MM.1S (cell line): ENCODE results near the gene GPRIN2.

ENCODE experiments used
- DNase-seq: peaks from one replicate; pipeline ENCODE4 v3.0.0-alpha.2; 2015
- H2AFZ ChIP-seq: fragments of 300-600 bp; sonication (generic); 2 replicates; pipeline ENCODE4 v1.6.0; 2016; ENCODE audit warnings: antibody characterized with exemption, low read length
- H3F3A ChIP-seq: fragments of 300-600 bp; sonication (generic); 2 replicates; pipeline ENCODE4 v1.6.1; 2016; ENCODE audit warnings: mild to moderate bottlenecking, antibody characterized with exemption, low read length, moderate library complexity, mixed read lengths; ENCODE audit not compliant: insufficient read depth
- H3K27ac ChIP-seq: fragments of 300-600 bp; sonication (generic); 2 replicates; pipeline ENCODE4 v1.5.1; 2016; ENCODE audit warnings: mild to moderate bottlenecking, low read length
- H3K27me3 ChIP-seq: fragments of 300-600 bp; sonication (generic); replicated peaks from 2 replicates; pipeline ENCODE4 v1.6.0; 2016; ENCODE audit warnings: low read length; ENCODE audit not compliant: insufficient read depth
- H3K36me3 ChIP-seq: fragments of 300-600 bp; sonication (generic); replicated peaks from 2 replicates; pipeline ENCODE4 v1.6.1; 2016; ENCODE audit warnings: mild to moderate bottlenecking, low read length, mixed read lengths; ENCODE audit not compliant: insufficient read depth
- H3K4me1 ChIP-seq: fragments of 300-600 bp; sonication (generic); 2 replicates; pipeline ENCODE4 v1.6.1; 2016; ENCODE audit warnings: low read length, mixed read lengths
- H3K4me2 ChIP-seq: fragments of 300-600 bp; sonication (generic); 2 replicates; pipeline ENCODE4 v1.6.0; 2016; ENCODE audit warnings: low read depth, low read length
- H3K4me3 ChIP-seq: fragments of 300-600 bp; sonication (generic); 2 replicates; pipeline ENCODE4 v1.5.1; 2016; ENCODE audit warnings: low read length, mixed read lengths
- H3K79me2 ChIP-seq: fragments of 300-600 bp; sonication (generic); 2 replicates; pipeline ENCODE4 v1.6.1; 2016; ENCODE audit warnings: mixed run types, low read length, mixed read lengths
- H3K9ac ChIP-seq: fragments of 300-600 bp; sonication (generic); 2 replicates; pipeline ENCODE4 v1.6.1; 2016; ENCODE audit warnings: low read length, mixed read lengths
- H3K9me2 ChIP-seq: fragments of 300-600 bp; sonication (generic); replicated peaks from 2 replicates; pipeline ENCODE4 v1.6.1; 2016; ENCODE audit warnings: mild to moderate bottlenecking, low read length, mixed read lengths; ENCODE audit not compliant: insufficient read depth
- H3K9me3 ChIP-seq: fragments of 300-600 bp; sonication (generic); replicated peaks from 2 replicates; pipeline ENCODE4 v1.6.1; 2016; ENCODE audit warnings: mild to moderate bottlenecking, low read length, mixed read lengths; ENCODE audit not compliant: insufficient read depth
- H4K20me1 ChIP-seq: fragments of 300-600 bp; sonication (generic); 2 replicates; pipeline ENCODE4 v1.6.1; 2016; ENCODE audit warnings: mild to moderate bottlenecking, low read length, moderate library complexity, mixed read lengths; ENCODE audit not compliant: insufficient read depth
- EZH2 ChIP-seq: fragments of 300-600 bp; sonication (generic); optimal IDR thresholded peaks from 2 replicates; pipeline ENCODE3; 2017; ENCODE audit warnings: low read depth, mild to moderate bottlenecking, antibody characterized with exemption, low read length, mixed read lengths
- EZH2phosphoT487 ChIP-seq: fragments of 300-600 bp; sonication (generic); IDR thresholded peaks from 2 replicates; pipeline ENCODE4 v1.6.1; 2018; ENCODE audit warnings: antibody characterized with exemption, low read length
- TF ChIP-seq, protein P1 (sequence below): fragments of 300-600 bp; sonication (generic); IDR thresholded peaks from 2 replicates; pipeline ENCODE4 v1.5.1; 2016; ENCODE audit warnings: antibody characterized with exemption, low read length, mixed read lengths

Gene GPRIN2

GRCh38 chr10:46538717-46539426 is 17.6 kb downstream of the GPRIN2 start:
- no peaks in the 10 kb centered on the region for H3K4me1 ChIP-seq
- DNase-seq, result no peak
- H3K27ac ChIP-seq, result no peak overlapping the region
- no peak overlapping the region for H2AFZ ChIP-seq
- no peaks in the 10 kb centered on the region for H3F3A ChIP-seq
- H3K27me3 ChIP-seq, result no peaks in the 10 kb centered on the region
- H3K4me3 ChIP-seq, result no peak overlapping the region
- no peaks in the 10 kb centered on the region for H4K20me1 ChIP-seq
- H3K4me2 ChIP-seq, result no peak overlapping the region
- no peaks in the 10 kb centered on the region for H3K79me2 ChIP-seq
- H3K9me3 ChIP-seq, result no peaks in the 10 kb centered on the region
- no peaks in the 10 kb centered on the region for H3K9me2 ChIP-seq
- H3K9ac ChIP-seq, result no peak overlapping the region
- H3K36me3 ChIP-seq, result no peaks in the 10 kb centered on the region
- TF ChIP-seq, protein P1, sequence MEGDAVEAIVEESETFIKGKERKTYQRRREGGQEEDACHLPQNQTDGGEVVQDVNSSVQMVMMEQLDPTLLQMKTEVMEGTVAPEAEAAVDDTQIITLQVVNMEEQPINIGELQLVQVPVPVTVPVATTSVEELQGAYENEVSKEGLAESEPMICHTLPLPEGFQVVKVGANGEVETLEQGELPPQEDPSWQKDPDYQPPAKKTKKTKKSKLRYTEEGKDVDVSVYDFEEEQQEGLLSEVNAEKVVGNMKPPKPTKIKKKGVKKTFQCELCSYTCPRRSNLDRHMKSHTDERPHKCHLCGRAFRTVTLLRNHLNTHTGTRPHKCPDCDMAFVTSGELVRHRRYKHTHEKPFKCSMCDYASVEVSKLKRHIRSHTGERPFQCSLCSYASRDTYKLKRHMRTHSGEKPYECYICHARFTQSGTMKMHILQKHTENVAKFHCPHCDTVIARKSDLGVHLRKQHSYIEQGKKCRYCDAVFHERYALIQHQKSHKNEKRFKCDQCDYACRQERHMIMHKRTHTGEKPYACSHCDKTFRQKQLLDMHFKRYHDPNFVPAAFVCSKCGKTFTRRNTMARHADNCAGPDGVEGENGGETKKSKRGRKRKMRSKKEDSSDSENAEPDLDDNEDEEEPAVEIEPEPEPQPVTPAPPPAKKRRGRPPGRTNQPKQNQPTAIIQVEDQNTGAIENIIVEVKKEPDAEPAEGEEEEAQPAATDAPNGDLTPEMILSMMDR, result no peak
- TF ChIP-seq EZH2phosphoT487, result no peak
- no peak for TF ChIP-seq EZH2

GRCh38 chr10:46538155-46538554 is 18.3 kb downstream of the GPRIN2 start:
- H3K27me3 ChIP-seq, result no peaks in the 10 kb centered on the region
- no peaks in the 10 kb centered on the region for H3K4me1 ChIP-seq

GRCh38 chr10:46537309-46537708 is 19.1 kb downstream of the GPRIN2 start:
- Histone ChIP-seq H3K27me3 (no peaks in the 10 kb centered on the region), H3K4me1 (no peaks in the 10 kb centered on the region), H3K9me3 (no peaks in the 10 kb centered on the region), H3K9ac (no peak overlapping the region), H3K79me2 (no peaks in the 10 kb centered on the region), H4K20me1 (no peaks in the 10 kb centered on the region), H3K27ac (no peak overlapping the region), H3F3A (no peaks in the 10 kb centered on the region), H2AFZ (no peak overlapping the region), H3K9me2 (no peaks in the 10 kb centered on the region), H3K4me2 (no peak overlapping the region), H3K4me3 (no peak overlapping the region), H3K36me3 (no peaks in the 10 kb centered on the region)
- no peak for TF ChIP-seq EZH2
- TF ChIP-seq EZH2phosphoT487, result no peak
- TF ChIP-seq, protein P1, result no peak
- no peak for DNase-seq

More at GRCh38 chr10:46538155-46538554, 18.3 kb downstream of the GPRIN2 start:
- Histone ChIP-seq H3K9ac (no peak overlapping the region), H3K9me3 (no peaks in the 10 kb centered on the region), H3K36me3 (no peaks in the 10 kb centered on the region), H4K20me1 (no peaks in the 10 kb centered on the region), H3K4me3 (no peak overlapping the region), H3K79me2 (no peaks in the 10 kb centered on the region), H3K4me2 (no peak overlapping the region), H2AFZ (no peak overlapping the region), H3F3A (no peaks in the 10 kb centered on the region), H3K27ac (no peak overlapping the region), H3K9me2 (no peaks in the 10 kb centered on the region)
- DNase-seq, result no peak
- TF ChIP-seq EZH2 (no peak), EZH2phosphoT487 (no peak)
- TF ChIP-seq, protein P1, result no peak
